Lung (tissue), 12 donors: ENCODE data around the gene IFNL1. TPM values are rescaled to one million over a fixed set of nuclear protein-coding genes. Genes with fewer than 3 reads are reported as not detected.
A peak's percentile ranks its signal among the peaks of the same experiment; 100 is the strongest.

Experiments
- ATAC-seq: fragments of 200-7000 bp; cut with Tn5 transposase; one replicate; pipeline ENCODE4 v1.9.1; 2020; ENCODE audit warnings: moderate number of reproducible peaks; ENCODE audit not compliant: insufficient read depth, low FRiP score
- DNase-seq, 3 donors: peaks; one replicate each; pipeline ENCODE4 v3.0.0-alpha.2; 2013 to 2017
- H3K27ac ChIP-seq, 2 donors: one replicate each; pipeline ENCODE4 v1.5.1; 2013; ENCODE audit warnings: mild to moderate bottlenecking in 2 of 2, moderate library complexity in 2 of 2, control low read depth in 1 of 2, inconsistent platforms in 1 of 2, low read depth in 1 of 2, low read length in 1 of 2
- H3K27me3 ChIP-seq, 3 donors: one replicate each; pipeline ENCODE4 v1.5.1; 2013; ENCODE audit warnings: low read length in 2 of 3; ENCODE audit not compliant: control insufficient read depth in 3 of 3, insufficient read depth in 3 of 3
- H3K36me3 ChIP-seq, 4 donors: one replicate each; pipeline ENCODE4 v1.5.1; 2013; ENCODE audit warnings: low read length in 4 of 4, mild to moderate bottlenecking in 1 of 4, moderate library complexity in 1 of 4; ENCODE audit not compliant: control insufficient read depth in 4 of 4, insufficient read depth in 4 of 4
- H3K4me1 ChIP-seq, 5 donors: one replicate each; pipeline ENCODE4 v1.5.1; 2013; ENCODE audit warnings: low read length in 5 of 5, mild to moderate bottlenecking in 2 of 5, moderate library complexity in 1 of 5; ENCODE audit not compliant: control insufficient read depth in 5 of 5, insufficient read depth in 5 of 5
- H3K4me3 ChIP-seq: one replicate; pipeline ENCODE4 v1.5.1; 2013; ENCODE audit warnings: mild to moderate bottlenecking, control low read depth, moderate library complexity
- H3K9ac ChIP-seq, 2 donors: one replicate each; pipeline ENCODE4 v1.5.1; 2013; ENCODE audit warnings: low read length in 2 of 2, control low read depth in 1 of 2; ENCODE audit not compliant: insufficient read depth in 1 of 2
- H3K9me3 ChIP-seq, 4 donors: one replicate each; pipeline ENCODE4 v1.5.1; 2013; ENCODE audit warnings: low read length in 3 of 4, mild to moderate bottlenecking in 1 of 4, moderate library complexity in 1 of 4; ENCODE audit not compliant: control insufficient read depth in 4 of 4, insufficient read depth in 3 of 4
- CTCF ChIP-seq: IDR thresholded peaks from 2 replicates; pipeline ENCODE4 v1.5.1; 2012; ENCODE audit warnings: mild to moderate bottlenecking; ENCODE audit errors: control extremely low read depth, extremely low read depth
- WGBS, 2 donors: extraction: QIAGEN DNeasy Blood & Tissue Kit; methylation state at CpG; one replicate each; pipeline ENCODE4 v1.1.7; 2013; 5-methylcytosine and 5-hydroxymethylcytosine counted together
- polyA plus RNA-seq, 2 donors: library from polyadenylated mRNA; stranded (reverse); fragments of 200-250 nt; gene quantifications; one replicate each; pipeline ENCODE4 v1.2.1, GENCODE V29; 2013
- total RNA-seq, 2 donors: library from RNA; depleted of rRNA in 1 of 2; stranded (reverse); fragments of >200 nt in 1 of 2; gene quantifications; one replicate each; pipeline ENCODE4 v1.2.1, GENCODE V29; 2014 to 2021
- donor health status: control.
- donor health status: control.
- donor health status: Bipolar disorder and iron deficiency.
- donor health status: healthy.
- donor health status: DM: yes; HTN: yes; CAD: no.

The IFNL1 gene
- total and polyA plus RNA-seq, 4 donors: 0.17 TPM; not detected in 3

GRCh38 chr19:39296906-39297305 lies 699 bp downstream of the IFNL1 start:
- Histone ChIP-seq H3K4me3 (no peak overlapping the region), H3K27ac (no peak overlapping the region), H3K4me1 (no peaks in the 10 kb centered on the region), H3K36me3 (no peaks in the 10 kb centered on the region), H3K9ac (no peak overlapping the region), H3K9me3 (peaks cover 0 to 1% (median 0%) of the 10 kb centered on the region in 4 donors), H3K27me3 (peaks cover 0 to 3% (median 0%) of the 10 kb centered on the region in 3 donors)
- no peak for TF ChIP-seq CTCF
- ATAC-seq (no peak), DNase-seq (no peak)
- 87 to 88% methylated on average over 4 of the region's 4 CpGs for WGBS, 2 donors

GRCh38 chr19:39297931-39298634 lies 1.9 kb downstream of the IFNL1 start:
- Histone ChIP-seq H3K27me3 (no peaks in the 10 kb centered on the region), H3K27ac (no peak overlapping the region), H3K9ac (no peak overlapping the region), H3K4me1 (no peaks in the 10 kb centered on the region), H3K4me3 (no peak overlapping the region), H3K36me3 (no peaks in the 10 kb centered on the region), H3K9me3 (peaks cover 0 to 1% (median 0%) of the 10 kb centered on the region in 4 donors)
- peak; percentile 41 for ATAC-seq
- no peak for DNase-seq
- TF ChIP-seq CTCF: no peak
- WGBS, 2 donors: 51 to 63% methylated on average over 17 of the region's 17 CpGs

GRCh38 chr19:39299404-39299803 lies 3.2 kb downstream of the IFNL1 start:
- no peak for TF ChIP-seq CTCF
- H3K27me3 ChIP-seq: peaks cover 0 to 5% (median 0%) of the 10 kb centered on the region in 3 donors
- peaks cover 0 to 1% (median 0%) of the 10 kb centered on the region in 4 donors for H3K9me3 ChIP-seq
- H3K27ac ChIP-seq: no peak overlapping the region
- no peaks in the 10 kb centered on the region for H3K36me3 ChIP-seq
- DNase-seq: no peak
- H3K4me1 ChIP-seq: peaks cover 0 to 4% (median 0%) of the 10 kb centered on the region in 5 donors
- no peak overlapping the region for H3K4me3 ChIP-seq
- no peak for ATAC-seq
- H3K9ac ChIP-seq: no peak overlapping the region
- 86 to 92% methylated on average over 9 of the region's 9 CpGs for WGBS, 2 donors
